Endothelial cell of umbilical vein (primary cell): Measurements from ENCODE around the gene PSMB9. TPM values are rescaled to one million over a fixed set of nuclear protein-coding genes. Genes with fewer than 3 reads are reported as not detected.

Experiments used
- BruUV-seq: library from RNA; stranded (reverse); fragments of 400-500 nt; replicated peaks from 2 replicates; lab custom pipeline; 2021; lab: Mats Ljungman, UMichigan
- CTCF ChIA-PET: fragments of 300-600, 350-600 bp; sonication (Branson Sonifier 250); formaldehyde crosslinking; loops from one replicate; lab custom pipeline; 2021; ENCODE audit warnings: antibody characterized with exemption, inconsistent platforms; lab: Charles Lee
- POLR2A ChIA-PET: fragments of 300-600, 350-600 bp; sonication (Branson Sonifier 250); formaldehyde crosslinking; loops from one replicate; lab custom pipeline; 2021; ENCODE audit warnings: antibody characterized with exemption, inconsistent platforms; lab: Charles Lee
- DNase-seq: peaks from one replicate; pipeline ENCODE4 v3.0.0-alpha.2; 2011; ENCODE audit warnings: low read depth, low spot score
- FAIRE-seq: peaks from 2 replicates; lab custom pipeline; 2011; peaks lifted over from hg19 to GRCh38; lab: Jason Lieb, UNC
- H2AFZ ChIP-seq: 2 replicates; pipeline ENCODE4 v1.6.0; 2012; ENCODE audit warnings: low read depth, low read length, control low read depth, inconsistent platforms
- H3K27ac ChIP-seq: 2 replicates; pipeline ENCODE4 v1.5.1; 2011; ENCODE audit warnings: low read depth, mild to moderate bottlenecking, control low read depth, low read length, moderate library complexity; ENCODE audit not compliant: insufficient read depth
- H3K27me3 ChIP-seq, 2 experiments: 2 replicates each; pipeline versions ENCODE4 v1.6.0 to v1.6.1; 2011; ENCODE audit warnings: low read length in 2 of 2, mixed read lengths in 1 of 2; ENCODE audit not compliant: control insufficient read depth in 2 of 2, insufficient read depth in 2 of 2
- H3K36me3 ChIP-seq, 2 experiments: 2 replicates in 1 of 2; 3 replicates in 1 of 2; pipeline ENCODE4 v1.5.1; 2011; ENCODE audit warnings: low read length in 2 of 2, mild to moderate bottlenecking in 1 of 2, moderate library complexity in 1 of 2; ENCODE audit not compliant: control insufficient read depth in 2 of 2, insufficient read depth in 2 of 2; ENCODE audit errors: extremely low read depth in 1 of 2
- H3K4me1 ChIP-seq: 3 replicates; pipeline ENCODE4 v1.5.1; 2011; ENCODE audit warnings: mild to moderate bottlenecking, low read length; ENCODE audit not compliant: control insufficient read depth, insufficient read depth; ENCODE audit errors: extremely low read depth
- H3K4me2 ChIP-seq: 2 replicates; pipeline ENCODE4 v1.6.1; 2011; ENCODE audit warnings: low read length, control low read depth, mixed read lengths; ENCODE audit not compliant: insufficient read depth
- H3K4me3 ChIP-seq, 3 experiments: fragments of 200-600 bp in 1 of 3; sonication (generic), shearing (Covaris generic) in 1 of 3; replicated peaks in 1 of 3; 2 replicates each; pipeline ENCODE4 v1.5.1; 2011 to 2016; ENCODE audit warnings: control low read depth in 3 of 3, low read length in 3 of 3, mild to moderate bottlenecking in 2 of 3, inconsistent platforms in 1 of 3, low read depth in 1 of 3, moderate library complexity in 1 of 3; ENCODE audit not compliant: insufficient read depth in 1 of 3
- H3K79me2 ChIP-seq: 2 replicates; pipeline ENCODE4 v1.6.0; 2012; ENCODE audit warnings: low read length, inconsistent platforms; ENCODE audit not compliant: control insufficient read depth, insufficient read depth
- H3K9ac ChIP-seq: replicated peaks from 2 replicates; pipeline ENCODE3; 2011; ENCODE audit warnings: low read length, control low read depth; ENCODE audit not compliant: insufficient read depth; ENCODE audit errors: extremely low read depth
- H3K9me1 ChIP-seq: replicated peaks from 3 replicates; pipeline ENCODE4 v1.6.0; 2011; ENCODE audit warnings: mild to moderate bottlenecking, low read length; ENCODE audit not compliant: control insufficient read depth, insufficient read depth; ENCODE audit errors: extremely low read depth
- H3K9me3 ChIP-seq: replicated peaks from 2 replicates; pipeline ENCODE4 v1.5.1; 2012; ENCODE audit warnings: low read length, inconsistent platforms; ENCODE audit not compliant: control insufficient read depth, insufficient read depth
- H4K20me1 ChIP-seq: replicated peaks from 2 replicates; pipeline ENCODE3; 2011; ENCODE audit warnings: mild to moderate bottlenecking, low read length; ENCODE audit not compliant: control insufficient read depth, insufficient read depth; ENCODE audit errors: extremely low read depth
- EZH2 ChIP-seq: IDR thresholded peaks from 2 replicates; pipeline ENCODE4 v1.6.1; 2012; ENCODE audit warnings: borderline replicate concordance, low read depth, mild to moderate bottlenecking, moderate library complexity, low read length, inconsistent platforms; ENCODE audit not compliant: severe bottlenecking
- FOS ChIP-seq: IDR thresholded peaks from 2 replicates; pipeline ENCODE4 v1.6.1; 2011; ENCODE audit warnings: mild to moderate bottlenecking, low read length, moderate library complexity, borderline replicate concordance; ENCODE audit not compliant: insufficient read depth
- GATA2 ChIP-seq: IDR thresholded peaks from 2 replicates; pipeline ENCODE4 v1.7.0; 2011; ENCODE audit warnings: low read depth, mild to moderate bottlenecking, moderate library complexity, mixed read lengths, low read length; ENCODE audit not compliant: insufficient read length, insufficient read depth
- JUN ChIP-seq: IDR thresholded peaks from 2 replicates; pipeline ENCODE4 v1.6.1; 2011; ENCODE audit warnings: borderline replicate concordance, low read depth; ENCODE audit not compliant: insufficient read length, insufficient read depth
- MYC ChIP-seq: IDR thresholded peaks from one replicate; pipeline ENCODE4 v1.6.1; 2011; ENCODE audit warnings: mild to moderate bottlenecking, low read depth, low read length
- POLR2A ChIP-seq: IDR thresholded peaks from 2 replicates; pipeline ENCODE4 v1.6.1; 2012; ENCODE audit warnings: low read depth, mild to moderate bottlenecking, control low read depth, low read length
- POLR2AphosphoS5 ChIP-seq: IDR thresholded peaks from 2 replicates; pipeline ENCODE4 v1.6.1; 2012; ENCODE audit warnings: low read depth, mild to moderate bottlenecking, control low read depth, low read length, moderate library complexity; ENCODE audit not compliant: insufficient read depth
- dilution Hi-C: fragments of 300-500 bp; cut with MboI; formaldehyde crosslinking; loops from one replicate; pipeline ENCODE4 v1.15.0; 2019; ENCODE audit warnings: low sequenced_read_pairs; ENCODE audit not compliant: extremely low pct_ligation_motif_present
- intact Hi-C: fragments of 100-400 bp; cut with micrococcal nuclease; formaldehyde crosslinking; loops from one replicate; pipeline ENCODE4 v1.10.0; 2022
- polyA plus RNA-seq, 4 experiments: library from polyadenylated mRNA; depleted of rRNA in 3 of 4; stranded (reverse) in 3 of 4; unstranded in 1 of 4; fragments of >200 nt; gene quantifications; 2 replicates each; pipeline versions ENCODE4 v1.2.1 to v1.2.3, GENCODE V29; 2011 to 2012; ENCODE audit warnings: missing spikeins in 1 of 4
- total RNA-seq: library from RNA; stranded (reverse); gene quantifications from 2 replicates; pipeline ENCODE4 v1.2.3, GENCODE V29; 2021
- TF ChIP-seq, protein P1 (sequence below), 2 donors: IDR thresholded peaks; 1 replicate in 1 of 2; 2 replicates in 1 of 2; pipeline ENCODE4 v1.5.1; 2011; ENCODE audit warnings: low read length in 2 of 2, mild to moderate bottlenecking in 2 of 2, moderate library complexity in 2 of 2, control low read depth in 1 of 2, inconsistent platforms in 1 of 2, low read depth in 1 of 2; ENCODE audit not compliant: insufficient read depth in 1 of 2; ENCODE audit errors: extremely low read depth in 1 of 2
- TF ChIP-seq, protein P2 (sequence below): IDR thresholded peaks from 2 replicates; pipeline ENCODE4 v1.6.1; 2011; ENCODE audit not compliant: insufficient read depth, insufficient read length

PSMB9 gene
- total and polyA plus RNA-seq, 2 donors (not counting 3 experiments of a cell fraction or from before 2014, with no cell fraction given) = 6.3 TPM

DNA sequence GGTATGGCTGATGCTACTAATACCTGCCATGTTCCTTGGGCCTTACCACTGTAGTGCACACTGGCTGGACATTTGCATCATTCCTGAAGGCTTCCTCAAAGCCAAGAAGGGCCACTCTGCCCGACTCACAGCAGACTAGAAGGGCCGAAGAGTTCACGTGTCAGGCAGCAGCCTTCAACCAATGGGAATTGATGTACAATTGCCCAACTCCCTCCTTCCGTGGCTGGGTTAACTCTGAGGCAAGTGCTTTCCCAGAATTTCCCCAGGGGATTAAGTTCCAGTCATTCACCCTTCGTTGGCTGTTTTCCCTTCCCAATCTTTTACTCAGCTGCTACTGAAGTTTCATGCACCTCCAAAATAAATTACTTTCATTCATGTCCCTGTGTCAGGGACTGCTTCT lies 29.8 kb downstream of the PSMB9 start:
- H3K79me2 ChIP-seq = no peaks in the 10 kb centered on the region
- no peak overlapping the region for H3K9ac ChIP-seq
- ChIA-PET POLR2A (no interaction called here), CTCF (interaction anchor here (1.4 to 9.4 kb wide), 4 partner anchors 15 to 102 kb away, joined by 3 to 192 read pairs (median 8); no protein-coding TSS in a partner anchor)
- H3K4me1 ChIP-seq = no peaks in the 10 kb centered on the region
- FAIRE-seq = no peak
- DNase-seq = no peak
- no peaks in the 10 kb centered on the region for H3K9me3 ChIP-seq
- H4K20me1 ChIP-seq = no peaks in the 10 kb centered on the region
- intact Hi-C loops (loop anchor here (10.0 kb wide), 1 partner anchor 361 kb away; no protein-coding TSS in a partner anchor), dilution Hi-C loops (no loop called here)
- no peaks in the 10 kb centered on the region for H3K9me1 ChIP-seq
- no peak overlapping the region for H3K4me3 ChIP-seq
- no peak overlapping the region for H3K4me2 ChIP-seq
- H2AFZ ChIP-seq = no peak overlapping the region
- no TSS peak for BruUV-seq
- no peaks in the 10 kb centered on the region for H3K36me3 ChIP-seq
- peaks cover 45 to 47% of the 10 kb centered on the region in 2 experiments for H3K27me3 ChIP-seq
- TF ChIP-seq, protein P1, sequence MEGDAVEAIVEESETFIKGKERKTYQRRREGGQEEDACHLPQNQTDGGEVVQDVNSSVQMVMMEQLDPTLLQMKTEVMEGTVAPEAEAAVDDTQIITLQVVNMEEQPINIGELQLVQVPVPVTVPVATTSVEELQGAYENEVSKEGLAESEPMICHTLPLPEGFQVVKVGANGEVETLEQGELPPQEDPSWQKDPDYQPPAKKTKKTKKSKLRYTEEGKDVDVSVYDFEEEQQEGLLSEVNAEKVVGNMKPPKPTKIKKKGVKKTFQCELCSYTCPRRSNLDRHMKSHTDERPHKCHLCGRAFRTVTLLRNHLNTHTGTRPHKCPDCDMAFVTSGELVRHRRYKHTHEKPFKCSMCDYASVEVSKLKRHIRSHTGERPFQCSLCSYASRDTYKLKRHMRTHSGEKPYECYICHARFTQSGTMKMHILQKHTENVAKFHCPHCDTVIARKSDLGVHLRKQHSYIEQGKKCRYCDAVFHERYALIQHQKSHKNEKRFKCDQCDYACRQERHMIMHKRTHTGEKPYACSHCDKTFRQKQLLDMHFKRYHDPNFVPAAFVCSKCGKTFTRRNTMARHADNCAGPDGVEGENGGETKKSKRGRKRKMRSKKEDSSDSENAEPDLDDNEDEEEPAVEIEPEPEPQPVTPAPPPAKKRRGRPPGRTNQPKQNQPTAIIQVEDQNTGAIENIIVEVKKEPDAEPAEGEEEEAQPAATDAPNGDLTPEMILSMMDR (IDR thresholded peaks at IDR 0.05; ENCODE audit: extremely low read depth in 1 of 2, insufficient read depth in 1 of 2, low read depth in 1 of 2, low read length in 2 of 2) = no peak
- TF ChIP-seq JUN (no peak), GATA2 (no peak), POLR2A (no peak), EZH2 (no peak), FOS (no peak), POLR2AphosphoS5 (no peak), MYC (no peak)
- TF ChIP-seq, protein P2, sequence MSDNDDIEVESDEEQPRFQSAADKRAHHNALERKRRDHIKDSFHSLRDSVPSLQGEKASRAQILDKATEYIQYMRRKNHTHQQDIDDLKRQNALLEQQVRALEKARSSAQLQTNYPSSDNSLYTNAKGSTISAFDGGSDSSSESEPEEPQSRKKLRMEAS = no peak
- no peak overlapping the region for H3K27ac ChIP-seq
